Endodermal cell (in vitro differentiated cells): Measurements from ENCODE around the gene FANCD2OS. TPM values are rescaled to one million over a fixed set of nuclear protein-coding genes. Genes with fewer than 3 reads are reported as not detected.
A peak's percentile ranks its signal among the peaks of the same experiment; 100 is the strongest.

Source experiments
- DNase-seq: peaks from one replicate; pipeline ENCODE4 v3.0.0-alpha.2; 2017
- H3K27ac ChIP-seq: 2 replicates; pipeline ENCODE4 v1.5.1; 2013; ENCODE audit warnings: mild to moderate bottlenecking, low read depth, low read length, moderate library complexity
- H3K27me3 ChIP-seq: 2 replicates; pipeline ENCODE4 v1.6.1; 2013; ENCODE audit warnings: mild to moderate bottlenecking, low read length, moderate library complexity; ENCODE audit not compliant: insufficient read depth, control insufficient read depth, poor library complexity, severe bottlenecking
- H3K36me3 ChIP-seq: 2 replicates; pipeline ENCODE4 v1.7.0; 2013; ENCODE audit warnings: mild to moderate bottlenecking, low read length, moderate library complexity; ENCODE audit not compliant: control insufficient read depth, insufficient read depth
- H3K4me1 ChIP-seq: one replicate; pipeline ENCODE4 v1.7.0; 2013; ENCODE audit warnings: low read length; ENCODE audit not compliant: control insufficient read depth, insufficient read depth
- H3K4me3 ChIP-seq: 2 replicates; pipeline ENCODE4 v1.5.1; 2013; ENCODE audit warnings: mild to moderate bottlenecking, low read length, moderate library complexity
- H3K9ac ChIP-seq: 2 replicates; pipeline ENCODE4 v1.6.1; 2013; ENCODE audit warnings: mild to moderate bottlenecking, low read length, moderate library complexity; ENCODE audit not compliant: poor library complexity, severe bottlenecking; ENCODE audit errors: extremely low read depth
- H3K9me3 ChIP-seq: 2 replicates; pipeline ENCODE4 v1.6.1; 2013; ENCODE audit warnings: mild to moderate bottlenecking, low read length, moderate library complexity; ENCODE audit not compliant: control insufficient read depth
- H3K27ac Mint-ChIP-seq: 2 replicates; pipeline ENCODE4 v1.8.0; 2020; ENCODE audit warnings: mixed read lengths
- H3K27me3 Mint-ChIP-seq: 2 replicates; pipeline ENCODE4 v1.8.0; 2021; ENCODE audit warnings: mild to moderate bottlenecking, mixed read lengths; ENCODE audit not compliant: insufficient read depth
- H3K36me3 Mint-ChIP-seq: 2 replicates; pipeline ENCODE4 v1.8.0; 2020; ENCODE audit warnings: low read depth, mixed read lengths
- H3K4me1 Mint-ChIP-seq: 2 replicates; pipeline ENCODE4 v1.8.0; 2020; ENCODE audit warnings: mixed read lengths
- H3K4me3 Mint-ChIP-seq: 2 replicates; pipeline ENCODE4 v1.8.0; 2020; ENCODE audit warnings: mild to moderate bottlenecking, moderate library complexity, mixed read lengths
- H3K9me3 Mint-ChIP-seq: 2 replicates; pipeline ENCODE4 v1.8.0; 2020; ENCODE audit warnings: mild to moderate bottlenecking, mixed read lengths
- WGBS, 2 experiments: methylation state at CpG; one replicate each; pipeline versions ENCODE4 v1.1.5 to v1.1.7; 2013; ENCODE audit warnings: missing lambda C conversion rate in 2 of 2, mixed read lengths in 1 of 2; ENCODE audit not compliant: insufficient coverage in 1 of 2, insufficient read length in 1 of 2; 5-methylcytosine and 5-hydroxymethylcytosine counted together
- total RNA-seq, 2 donors: library from RNA; stranded (reverse); fragmentation: NEBNext Ultra II Directional in 1 of 2; extraction: Animal tissue kit (Norgen Biotek cat#: 25700) in 1 of 2; gene quantifications; 2 replicates in 1 of 2; 3 replicates in 1 of 2; pipeline ENCODE4 v1.2.1, GENCODE V29; 2021
- TF ChIP-seq, protein P1 (sequence below): fragments of 200-600 bp; sonication (generic); conservative IDR thresholded peaks from 2 replicates; pipeline ENCODE4 v1.5.0; 2021; ENCODE audit warnings: antibody characterized with exemption, mild to moderate bottlenecking

The FANCD2OS gene
- total RNA-seq, 2 donors from 2014 or later = not detected

DNA sequence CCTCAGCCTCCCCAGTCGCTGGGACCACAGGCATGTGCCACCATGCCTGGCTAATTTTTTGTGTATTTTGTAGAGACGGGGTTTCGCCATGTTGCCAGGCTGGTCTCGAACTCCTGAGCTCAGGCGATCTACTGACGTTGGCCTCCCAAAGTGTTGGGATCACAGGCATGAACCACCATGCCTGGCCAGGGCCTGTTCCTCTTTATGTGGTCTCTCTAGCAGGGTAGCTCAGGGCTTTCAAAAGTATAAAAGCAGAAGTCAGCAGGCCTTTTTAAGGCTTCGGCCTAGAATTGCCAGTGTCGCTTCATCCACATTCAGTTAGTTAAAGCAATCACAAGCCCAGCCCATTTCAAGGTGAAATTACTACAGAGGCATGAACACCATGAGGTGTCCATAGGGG lies 41.2 kb upstream of the FANCD2OS start:
- H3K9me3 Mint-ChIP-seq = no peaks in the 10 kb centered on the region
- no peaks in the 10 kb centered on the region for H3K27me3 ChIP-seq
- H3K9me3 ChIP-seq = no peaks in the 10 kb centered on the region
- peaks cover 3% of the 10 kb centered on the region for H3K4me1 Mint-ChIP-seq
- H3K9ac ChIP-seq = no peak overlapping the region
- H3K36me3 Mint-ChIP-seq = peaks cover 66% of the 10 kb centered on the region
- no peak for DNase-seq
- WGBS, 2 experiments = 92 to 97% methylated on average over 7 to 8 of the region's 8 CpGs
- H3K4me1 ChIP-seq = no peaks in the 10 kb centered on the region
- no peak overlapping the region for H3K27ac Mint-ChIP-seq
- TF ChIP-seq, protein P1, sequence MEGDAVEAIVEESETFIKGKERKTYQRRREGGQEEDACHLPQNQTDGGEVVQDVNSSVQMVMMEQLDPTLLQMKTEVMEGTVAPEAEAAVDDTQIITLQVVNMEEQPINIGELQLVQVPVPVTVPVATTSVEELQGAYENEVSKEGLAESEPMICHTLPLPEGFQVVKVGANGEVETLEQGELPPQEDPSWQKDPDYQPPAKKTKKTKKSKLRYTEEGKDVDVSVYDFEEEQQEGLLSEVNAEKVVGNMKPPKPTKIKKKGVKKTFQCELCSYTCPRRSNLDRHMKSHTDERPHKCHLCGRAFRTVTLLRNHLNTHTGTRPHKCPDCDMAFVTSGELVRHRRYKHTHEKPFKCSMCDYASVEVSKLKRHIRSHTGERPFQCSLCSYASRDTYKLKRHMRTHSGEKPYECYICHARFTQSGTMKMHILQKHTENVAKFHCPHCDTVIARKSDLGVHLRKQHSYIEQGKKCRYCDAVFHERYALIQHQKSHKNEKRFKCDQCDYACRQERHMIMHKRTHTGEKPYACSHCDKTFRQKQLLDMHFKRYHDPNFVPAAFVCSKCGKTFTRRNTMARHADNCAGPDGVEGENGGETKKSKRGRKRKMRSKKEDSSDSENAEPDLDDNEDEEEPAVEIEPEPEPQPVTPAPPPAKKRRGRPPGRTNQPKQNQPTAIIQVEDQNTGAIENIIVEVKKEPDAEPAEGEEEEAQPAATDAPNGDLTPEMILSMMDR = no peak
- no peak overlapping the region for H3K4me3 ChIP-seq
- peaks cover 55% of the 10 kb centered on the region for H3K36me3 ChIP-seq
- H3K27ac ChIP-seq = no peak overlapping the region
- no peak overlapping the region for H3K4me3 Mint-ChIP-seq
- no peaks in the 10 kb centered on the region for H3K27me3 Mint-ChIP-seq

DNA sequence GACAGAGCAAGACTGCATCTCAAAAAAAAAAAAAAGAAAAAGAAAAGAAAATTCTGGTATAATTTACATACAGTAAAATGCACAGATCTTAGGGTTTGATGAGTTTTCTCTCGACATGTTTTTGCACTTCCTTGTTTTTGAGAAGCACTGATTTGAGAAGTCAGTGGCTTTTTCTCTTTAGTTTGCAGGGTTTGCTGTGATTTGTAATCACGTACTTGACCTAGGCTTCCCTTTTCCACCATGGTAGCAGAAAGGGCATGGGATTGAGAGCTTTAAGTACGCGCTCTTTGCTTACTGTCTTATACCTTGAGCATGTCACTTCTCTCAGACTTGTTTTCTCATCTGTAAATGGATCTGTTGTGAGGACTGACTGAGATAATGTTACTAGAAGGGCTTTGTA lies 37.6 kb upstream of the FANCD2OS start:
- Histone ChIP-seq H3K9ac (no peak overlapping the region), H3K36me3 (peaks cover 41% of the 10 kb centered on the region), H3K9me3 (no peaks in the 10 kb centered on the region), H3K4me3 (no peak overlapping the region), H3K4me1 (no peaks in the 10 kb centered on the region), H3K27ac (no peak overlapping the region), H3K27me3 (no peaks in the 10 kb centered on the region)
- TF ChIP-seq, protein P1 = no peak
- peak overlapping the region; percentile 16 for H3K27ac Mint-ChIP-seq
- H3K4me3 Mint-ChIP-seq = no peak overlapping the region
- DNase-seq = no peak
- 93 to 100% methylated on average over 1 to 4 of the region's 4 CpGs for WGBS, 2 experiments
- peaks cover 11% of the 10 kb centered on the region for H3K4me1 Mint-ChIP-seq
- no peaks in the 10 kb centered on the region for H3K27me3 Mint-ChIP-seq
- H3K9me3 Mint-ChIP-seq = no peaks in the 10 kb centered on the region
- peaks cover 47% of the 10 kb centered on the region for H3K36me3 Mint-ChIP-seq

- WGBS, 2 experiments = 90 to 95% methylated on average over 26 to 29 of the region's 29 CpGs
- Histone ChIP-seq H3K27me3 (no peaks in the 10 kb centered on the region), H3K27ac (no peak overlapping the region), H3K4me1 (no peaks in the 10 kb centered on the region), H3K4me3 (peak overlapping the region; percentile 79), H3K9me3 (no peaks in the 10 kb centered on the region), H3K9ac (peak overlapping the region; percentile 65), H3K36me3 (peaks cover 21% of the 10 kb centered on the region)
- H3K9me3 Mint-ChIP-seq = no peaks in the 10 kb centered on the region
- TF ChIP-seq, protein P1 = no peak
- DNase-seq = peak; percentile 56
- H3K36me3 Mint-ChIP-seq = peaks cover 24% of the 10 kb centered on the region
- H3K4me3 Mint-ChIP-seq = peak overlapping the region; percentile 81
- H3K27ac Mint-ChIP-seq = peak overlapping the region; percentile 77
- H3K27me3 Mint-ChIP-seq = no peaks in the 10 kb centered on the region
- H3K4me1 Mint-ChIP-seq = peaks cover 11% of the 10 kb centered on the region
These were observed 34.9 kb upstream of the FANCD2OS start for GRCh38 chr3:10142707-10143560.
